RWPE2 (cell line): Measurements from ENCODE around the gene HTT.

Source experiments
- ATAC-seq: fragments of 200-7000 bp; cut with Tn5 transposase; 3 replicates; pipeline ENCODE4 v1.9.1; 2021; ENCODE audit warnings: low read depth
- DNase-seq: peaks from one replicate; pipeline ENCODE4 v3.0.0-alpha.2; 2020; ENCODE audit warnings: low spot score
- H3K27ac ChIP-seq: fragments of 450-650 bp; 2 replicates; pipeline ENCODE4 v1.5.1; 2017; ENCODE audit warnings: mild to moderate bottlenecking; ENCODE audit not compliant: poor library complexity, severe bottlenecking
- H3K27me3 ChIP-seq: fragments of 250-450 bp; sonication (Bioruptor Pico); 2 replicates; pipeline ENCODE4 v1.5.1; 2021; ENCODE audit warnings: mild to moderate bottlenecking, moderate library complexity; ENCODE audit not compliant: insufficient read depth, poor library complexity, severe bottlenecking
- H3K36me3 ChIP-seq: fragments of 250-450 bp; sonication (Bioruptor Pico); 2 replicates; pipeline ENCODE4 v1.5.1; 2020; ENCODE audit warnings: low read depth, mild to moderate bottlenecking, moderate library complexity
- H3K4me1 ChIP-seq: fragments of 250-450 bp; sonication (Bioruptor Pico); 2 replicates; pipeline ENCODE4 v1.5.1; 2021; ENCODE audit warnings: mild to moderate bottlenecking, moderate library complexity; ENCODE audit not compliant: insufficient read depth, poor library complexity, severe bottlenecking
- H3K4me3 ChIP-seq: fragments of 250-450 bp; sonication (Bioruptor Pico); 2 replicates; pipeline ENCODE4 v1.5.1; 2021; ENCODE audit warnings: mild to moderate bottlenecking, moderate library complexity; ENCODE audit not compliant: severe bottlenecking
- H3K9me3 ChIP-seq: fragments of 250-450 bp; sonication (Bioruptor Pico); 2 replicates; pipeline ENCODE4 v1.5.1; 2021; ENCODE audit warnings: mild to moderate bottlenecking, moderate library complexity; ENCODE audit not compliant: severe bottlenecking
- CTCF ChIP-seq: fragments of 450-650 bp; IDR thresholded peaks from one replicate; pipeline ENCODE4 v1.5.1; 2017; ENCODE audit warnings: mild to moderate bottlenecking, moderate library complexity; ENCODE audit not compliant: poor library complexity, severe bottlenecking

The HTT gene

GRCh38 chr4:3286335-3287175, 212.1 kb downstream of the HTT start:
- DNase-seq (no peak), ATAC-seq (no peak)
- Histone ChIP-seq H3K9me3 (no peaks in the 10 kb centered on the region), H3K27me3 (no peaks in the 10 kb centered on the region), H3K36me3 (no peaks in the 10 kb centered on the region), H3K4me1 (peaks cover 4% of the 10 kb centered on the region), H3K27ac (no peak overlapping the region), H3K4me3 (no peak overlapping the region)
- TF ChIP-seq CTCF: no peak

GRCh38 chr4:3287271-3287971, 212.9 kb downstream of the HTT start:
- H3K36me3 ChIP-seq: no peaks in the 10 kb centered on the region
- no peak overlapping the region for H3K27ac ChIP-seq
- H3K4me3 ChIP-seq: no peak overlapping the region
- DNase-seq: no peak
- H3K4me1 ChIP-seq: peaks cover 4% of the 10 kb centered on the region
- H3K27me3 ChIP-seq: no peaks in the 10 kb centered on the region
- H3K9me3 ChIP-seq: no peaks in the 10 kb centered on the region
- no peak for ATAC-seq
- no peak for TF ChIP-seq CTCF

GRCh38 chr4:3287972-3288570, 213.6 kb downstream of the HTT start:
- no peak for TF ChIP-seq CTCF
- H3K27ac ChIP-seq: no peak overlapping the region
- ATAC-seq (no peak), DNase-seq (no peak)
- H3K4me1 ChIP-seq: peaks cover 4% of the 10 kb centered on the region
- H3K4me3 ChIP-seq: no peak overlapping the region
- no peaks in the 10 kb centered on the region for H3K36me3 ChIP-seq
- H3K9me3 ChIP-seq: no peaks in the 10 kb centered on the region
- H3K27me3 ChIP-seq: no peaks in the 10 kb centered on the region

- ATAC-seq (no peak), DNase-seq (no peak)
- Histone ChIP-seq H3K27me3 (no peaks in the 10 kb centered on the region), H3K27ac (no peak overlapping the region), H3K36me3 (no peaks in the 10 kb centered on the region), H3K4me1 (peaks cover 4% of the 10 kb centered on the region), H3K4me3 (no peak overlapping the region), H3K9me3 (no peaks in the 10 kb centered on the region)
- TF ChIP-seq CTCF: no peak
Measured at GRCh38 chr4:3288571-3289094, 214.2 kb downstream of the HTT start.
